CD14-positive monocyte (primary cell): ENCODE results near the gene MAPRE2. TPM values are rescaled to one million over a fixed set of nuclear protein-coding genes. Genes with fewer than 3 reads are reported as not detected.

Experiments used
- DNase-seq, 3 donors: peaks; one replicate each; pipeline ENCODE4 v3.0.0-alpha.2; 2011 to 2022
- H2AFZ ChIP-seq: 2 replicates; pipeline ENCODE4 v1.6.0; 2012; ENCODE audit warnings: mild to moderate bottlenecking, low read depth, low read length, inconsistent platforms; ENCODE audit not compliant: insufficient read depth, poor library complexity, severe bottlenecking
- H3K27ac ChIP-seq, 2 donors: 1 replicate in 1 of 2; 2 replicates in 1 of 2; pipeline ENCODE4 v1.5.1; 2012 to 2013; ENCODE audit warnings: low read length in 2 of 2, control low read depth in 1 of 2, inconsistent platforms in 1 of 2, low read depth in 1 of 2, mild to moderate bottlenecking in 1 of 2
- H3K27me3 ChIP-seq, 2 donors: one replicate each; pipeline versions ENCODE4 v1.6.0 to v1.6.1; 2011 to 2013; ENCODE audit warnings: low read length in 2 of 2; ENCODE audit not compliant: control insufficient read depth in 2 of 2, insufficient read depth in 2 of 2
- H3K36me3 ChIP-seq, 2 donors: replicated peaks in 1 of 2; 1 replicate in 1 of 2; 2 replicates in 1 of 2; pipeline versions ENCODE4 v1.5.1 to v1.6.1; 2012 to 2013; ENCODE audit warnings: low read length in 2 of 2, control low read depth in 1 of 2, inconsistent platforms in 1 of 2, mild to moderate bottlenecking in 1 of 2; ENCODE audit not compliant: insufficient read depth in 2 of 2, control insufficient read depth in 1 of 2
- H3K4me1 ChIP-seq, 2 donors: 1 replicate in 1 of 2; 2 replicates in 1 of 2; pipeline versions ENCODE4 v1.5.1 to v1.6.1; 2012 to 2013; ENCODE audit warnings: low read length in 2 of 2, control low read depth in 1 of 2, inconsistent platforms in 1 of 2, mild to moderate bottlenecking in 1 of 2, moderate library complexity in 1 of 2; ENCODE audit not compliant: insufficient read depth in 2 of 2, control insufficient read depth in 1 of 2
- H3K4me2 ChIP-seq: replicated peaks from 2 replicates; pipeline ENCODE3; 2012; ENCODE audit warnings: low read length, moderate library complexity, mild to moderate bottlenecking; ENCODE audit not compliant: poor library complexity, severe bottlenecking; ENCODE audit errors: extremely low read depth
- H3K4me3 ChIP-seq, 3 experiments: fragments of 200-600 bp in 1 of 3; sonication (generic) in 1 of 3; replicated peaks in 1 of 3; 1 replicate in 2 of 3; 2 replicates in 1 of 3; pipeline ENCODE4 v1.5.1; 2011 to 2013; ENCODE audit warnings: low read length in 3 of 3, mild to moderate bottlenecking in 3 of 3, control low read depth in 2 of 3, low read depth in 2 of 3, inconsistent platforms in 1 of 3, moderate library complexity in 1 of 3
- H3K79me2 ChIP-seq: 2 replicates; pipeline ENCODE4 v1.6.0; 2012; ENCODE audit warnings: mild to moderate bottlenecking, control low read depth, inconsistent platforms, low read length, moderate library complexity; ENCODE audit not compliant: insufficient read depth
- H3K9ac ChIP-seq: 2 replicates; pipeline ENCODE4 v1.6.0; 2017; ENCODE audit warnings: low read length, mild to moderate bottlenecking; ENCODE audit not compliant: insufficient read depth, poor library complexity, severe bottlenecking
- H3K9me3 ChIP-seq, 2 donors: replicated peaks in 1 of 2; 1 replicate in 1 of 2; 2 replicates in 1 of 2; pipeline versions ENCODE4 v1.5.1 to v1.6.1; 2012 to 2013; ENCODE audit warnings: low read length in 2 of 2, control low read depth in 1 of 2; ENCODE audit not compliant: control insufficient read depth in 1 of 2, insufficient read depth in 1 of 2
- H4K20me1 ChIP-seq: 2 replicates; pipeline ENCODE4 v1.6.0; 2012; ENCODE audit warnings: mild to moderate bottlenecking, low read length, control low read depth, moderate library complexity; ENCODE audit not compliant: insufficient read depth
- H3K27ac Mint-ChIP-seq, 7 donors: one replicate each; pipeline ENCODE4 v1.8.0; 2020; ENCODE audit warnings: mild to moderate bottlenecking in 7 of 7, mixed read lengths in 7 of 7, moderate library complexity in 6 of 7, inconsistent platforms in 2 of 7
- H3K27me3 Mint-ChIP-seq, 3 donors: one replicate each; pipeline ENCODE4 v1.8.0; 2021 to 2022; ENCODE audit warnings: low read depth in 3 of 3, mild to moderate bottlenecking in 3 of 3, mixed read lengths in 3 of 3, moderate library complexity in 3 of 3, inconsistent platforms in 1 of 3
- H3K36me3 Mint-ChIP-seq, 2 donors: one replicate each; pipeline ENCODE4 v1.8.0; 2020; ENCODE audit warnings: mixed read lengths in 2 of 2, inconsistent platforms in 1 of 2, mild to moderate bottlenecking in 1 of 2
- H3K4me1 Mint-ChIP-seq: one replicate; pipeline ENCODE4 v1.8.0; 2020; ENCODE audit warnings: mild to moderate bottlenecking, mixed read lengths
- H3K4me3 Mint-ChIP-seq, 2 donors: one replicate each; pipeline ENCODE4 v1.8.0; 2020; ENCODE audit warnings: mild to moderate bottlenecking in 2 of 2, mixed read lengths in 2 of 2, moderate library complexity in 1 of 2
- H3K9me3 Mint-ChIP-seq, 7 donors: one replicate each; pipeline ENCODE4 v1.8.0; 2020 to 2022; ENCODE audit warnings: mixed read lengths in 7 of 7, mild to moderate bottlenecking in 6 of 7, moderate library complexity in 6 of 7, inconsistent platforms in 2 of 7
- WGBS: methylation state at CpG from one replicate; pipeline ENCODE4 v1.1.5; 2013; ENCODE audit warnings: missing lambda C conversion rate; ENCODE audit not compliant: insufficient coverage; 5-methylcytosine and 5-hydroxymethylcytosine counted together
- intact Hi-C, 2 donors: fragments of 100-400 bp; cut with micrococcal nuclease; formaldehyde crosslinking; loops; one replicate each; pipeline versions ENCODE4 v1.15.0 to v1.15.1; 2023
- polyA plus RNA-seq, 3 donors: library from polyadenylated mRNA; depleted of rRNA in 1 of 3; unstranded in 2 of 3; stranded (reverse) in 1 of 3; fragments of 300-500 nt in 2 of 3; fragments of >200 nt in 1 of 3; fragmentation: Illumina TruSeq in 2 of 3; gene quantifications; 1 replicate in 2 of 3; 2 replicates in 1 of 3; pipeline ENCODE4 v1.2.3, GENCODE V29; 2012 to 2021
- TF ChIP-seq, protein P1 (sequence below): fragments of 200-600 bp; IDR thresholded peaks from one replicate; pipeline ENCODE4 v1.8.0; 2022; ENCODE audit warnings: antibody characterized with exemption, mild to moderate bottlenecking

MAPRE2 gene
- polyA plus RNA-seq, 3 donors = 22.0 to 48.1 (median 37.1) TPM

DNA sequence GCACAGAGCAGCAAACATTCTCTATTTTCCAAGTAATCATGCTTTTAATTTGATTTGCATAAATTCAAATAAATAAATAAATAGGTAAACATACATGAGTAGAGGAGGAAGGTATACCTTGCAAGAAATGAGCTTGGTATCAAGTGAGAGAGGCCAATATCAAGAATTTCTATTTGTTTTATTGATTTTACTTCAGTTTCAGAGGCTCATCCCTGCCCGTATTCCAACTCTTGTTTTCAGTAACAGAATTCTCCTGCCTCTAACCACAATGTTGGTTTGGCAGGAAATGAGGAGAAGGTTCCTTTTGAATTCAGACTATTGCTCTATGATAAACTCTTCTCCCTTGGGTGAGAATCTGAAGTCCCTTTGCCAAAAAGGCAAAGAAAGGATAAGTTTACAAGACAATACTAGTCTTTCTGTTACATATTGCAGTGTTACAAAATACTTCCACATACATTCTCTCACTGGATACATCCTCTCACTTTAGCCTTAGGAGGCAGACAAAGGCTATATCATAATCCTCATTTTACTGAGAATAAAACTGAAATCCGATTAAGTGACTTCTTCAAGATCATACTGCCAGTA lies 131.3 kb downstream of the MAPRE2 start:
- H3K27ac Mint-ChIP-seq = no peak overlapping the region
- no CpG with 5 or more reads among the region's 2 CpGs for WGBS
- Histone ChIP-seq H4K20me1 (no peaks in the 10 kb centered on the region), H3K4me2 (no peak overlapping the region), H3K27me3 (no peaks in the 10 kb centered on the region), H3K4me3 (no peak overlapping the region), H2AFZ (no peak overlapping the region), H3K4me1 (peaks cover 0 to 9% of the 10 kb centered on the region in 2 donors), H3K9me3 (no peaks in the 10 kb centered on the region), H3K27ac (no peak overlapping the region), H3K36me3 (no peaks in the 10 kb centered on the region), H3K9ac (no peak overlapping the region), H3K79me2 (no peaks in the 10 kb centered on the region)
- H3K9me3 Mint-ChIP-seq = peaks cover 0 to 5% (median 3%) of the 10 kb centered on the region in 7 donors
- DNase-seq = no peak
- TF ChIP-seq, protein P1, sequence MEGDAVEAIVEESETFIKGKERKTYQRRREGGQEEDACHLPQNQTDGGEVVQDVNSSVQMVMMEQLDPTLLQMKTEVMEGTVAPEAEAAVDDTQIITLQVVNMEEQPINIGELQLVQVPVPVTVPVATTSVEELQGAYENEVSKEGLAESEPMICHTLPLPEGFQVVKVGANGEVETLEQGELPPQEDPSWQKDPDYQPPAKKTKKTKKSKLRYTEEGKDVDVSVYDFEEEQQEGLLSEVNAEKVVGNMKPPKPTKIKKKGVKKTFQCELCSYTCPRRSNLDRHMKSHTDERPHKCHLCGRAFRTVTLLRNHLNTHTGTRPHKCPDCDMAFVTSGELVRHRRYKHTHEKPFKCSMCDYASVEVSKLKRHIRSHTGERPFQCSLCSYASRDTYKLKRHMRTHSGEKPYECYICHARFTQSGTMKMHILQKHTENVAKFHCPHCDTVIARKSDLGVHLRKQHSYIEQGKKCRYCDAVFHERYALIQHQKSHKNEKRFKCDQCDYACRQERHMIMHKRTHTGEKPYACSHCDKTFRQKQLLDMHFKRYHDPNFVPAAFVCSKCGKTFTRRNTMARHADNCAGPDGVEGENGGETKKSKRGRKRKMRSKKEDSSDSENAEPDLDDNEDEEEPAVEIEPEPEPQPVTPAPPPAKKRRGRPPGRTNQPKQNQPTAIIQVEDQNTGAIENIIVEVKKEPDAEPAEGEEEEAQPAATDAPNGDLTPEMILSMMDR = no peak
- intact Hi-C loops = no loop called here
- H3K4me3 Mint-ChIP-seq = no peak overlapping the region
- peaks cover 0 to 2% (median 0%) of the 10 kb centered on the region in 3 donors for H3K27me3 Mint-ChIP-seq
- H3K4me1 Mint-ChIP-seq = peaks cover 3% of the 10 kb centered on the region
- no peaks in the 10 kb centered on the region for H3K36me3 Mint-ChIP-seq

DNA sequence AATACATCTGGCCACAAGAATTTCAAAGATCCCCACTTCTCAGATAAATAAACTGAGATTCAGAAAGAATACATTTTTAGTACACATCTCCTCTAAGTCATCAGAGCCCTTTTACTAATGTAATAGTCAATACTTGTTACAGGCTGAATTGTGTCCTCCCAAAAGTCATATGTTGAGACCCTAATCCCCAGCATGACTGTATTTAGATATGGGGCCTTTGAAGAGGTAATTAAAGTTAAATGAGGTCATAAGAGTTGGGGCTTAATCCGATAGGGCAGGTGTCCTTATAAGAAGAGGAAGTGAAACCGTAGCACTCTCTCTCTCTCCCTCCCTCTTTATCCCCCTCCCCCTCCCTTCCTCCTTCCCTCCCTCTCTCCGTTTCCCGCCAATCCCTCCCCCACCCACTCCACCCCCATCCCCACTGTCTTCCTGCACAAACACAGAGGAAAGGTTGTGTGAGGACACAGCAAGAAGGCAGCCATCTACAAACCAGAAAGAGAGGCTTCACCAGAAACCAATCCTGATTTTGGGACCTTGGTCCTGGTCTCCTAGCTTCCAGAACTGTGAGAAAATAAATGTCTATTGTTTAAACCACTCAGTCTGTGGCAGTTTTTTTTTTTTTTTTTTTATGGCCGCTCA lies 133.0 kb downstream of the MAPRE2 start:
- peaks cover 0 to 2% (median 0%) of the 10 kb centered on the region in 3 donors for H3K27me3 Mint-ChIP-seq
- no CpG with 5 or more reads among the region's 5 CpGs for WGBS
- Histone ChIP-seq H3K27ac (no peak overlapping the region), H3K4me1 (peaks cover 0 to 9% of the 10 kb centered on the region in 2 donors), H3K9me3 (no peaks in the 10 kb centered on the region), H2AFZ (no peak overlapping the region), H3K4me3 (no peak overlapping the region), H3K36me3 (no peaks in the 10 kb centered on the region), H3K79me2 (no peaks in the 10 kb centered on the region), H3K27me3 (no peaks in the 10 kb centered on the region), H4K20me1 (no peaks in the 10 kb centered on the region), H3K4me2 (no peak overlapping the region), H3K9ac (no peak overlapping the region)
- no peaks in the 10 kb centered on the region for H3K36me3 Mint-ChIP-seq
- TF ChIP-seq, protein P1 = no peak
- H3K27ac Mint-ChIP-seq = no peak overlapping the region
- no peak overlapping the region for H3K4me3 Mint-ChIP-seq
- peaks cover 0 to 5% (median 3%) of the 10 kb centered on the region in 7 donors for H3K9me3 Mint-ChIP-seq
- peak in 2 of 3 donors; percentile 23 to 26 for DNase-seq
- intact Hi-C loops = no loop called here
- H3K4me1 Mint-ChIP-seq = peaks cover 3% of the 10 kb centered on the region
